ENCODE measurements around the gene MPV17. TPM values are rescaled to one million over a fixed set of nuclear protein-coding genes. Genes with fewer than 3 reads are reported as not detected.

MPV17 gene
- total RNA-seq, 1 experiment from 2014 or later, result 59.4 TPM

GRCh38 chr2:27297195-27297594 lies 25.7 kb downstream of the MPV17 start:
- Histone ChIP-seq H2BK15ac (ENCODE audit: low read depth, low read length) (no peak overlapping the region), H3K23me2 (ENCODE audit: insufficient read length, low read depth, low read length, poor library complexity, severe bottlenecking) (no peaks in the 10 kb centered on the region), H3T11ph (ENCODE audit: low read length) (no peak overlapping the region), H2BK120ac (ENCODE audit: low read depth, low read length, poor library complexity, severe bottlenecking) (no peak overlapping the region), H3K9me3 (ENCODE audit: control insufficient read depth, low read depth, low read length) (no peaks in the 10 kb centered on the region), H2BK5ac (ENCODE audit: insufficient read length, low read length) (no peak overlapping the region), H3K27ac (ENCODE audit: insufficient read length, low read depth, low read length) (no peak overlapping the region), H3K4me2 (ENCODE audit: insufficient read depth, insufficient read length, low read length) (no peak overlapping the region), H3K27me3 (ENCODE audit: insufficient read depth, low read length) (no peaks in the 10 kb centered on the region), H4K91ac (ENCODE audit: insufficient read length, low read depth, low read length) (no peak overlapping the region), H3K23ac (ENCODE audit: insufficient read length, low read depth, low read length) (no peak overlapping the region), H4K8ac (replicated peaks; ENCODE audit: insufficient read length, low read depth, low read length) (no peak overlapping the region), H3K14ac (ENCODE audit: insufficient read depth, low read length) (no peak overlapping the region), H2BK12ac (ENCODE audit: insufficient read length, low read depth, low read length) (no peak overlapping the region), H3K9ac (ENCODE audit: extremely low read depth, insufficient read length, low read length) (no peak overlapping the region), H3K79me2 (ENCODE audit: insufficient read depth, low read length) (no peaks in the 10 kb centered on the region), H2AK5ac (ENCODE audit: insufficient read length, low read length) (no peak overlapping the region), H4K5ac (ENCODE audit: insufficient read length, low read depth, low read length) (no peak overlapping the region), H2BK20ac (ENCODE audit: low read depth, low read length, poor library complexity, severe bottlenecking) (no peak overlapping the region), H2AFZ (ENCODE audit: low read length) (no peak overlapping the region), H3K79me1 (ENCODE audit: insufficient read depth, low read depth, low read length, poor library complexity, severe bottlenecking) (no peaks in the 10 kb centered on the region), H3K4ac (ENCODE audit: low read depth, low read length) (no peak overlapping the region), H3K56ac (ENCODE audit: insufficient read length, low read depth, low read length) (no peak overlapping the region), H4K20me1 (ENCODE audit: control insufficient read depth, insufficient read depth, insufficient read length) (no peaks in the 10 kb centered on the region), H3K18ac (ENCODE audit: insufficient read length, low read depth, low read length) (no peak overlapping the region), H3K4me1 (ENCODE audit: insufficient read depth, low read length) (no peaks in the 10 kb centered on the region; the same call in 1 of the 2 replicates)
- no peaks in the 10 kb centered on the region for H3K9me3 Mint-ChIP-seq
- DNase-seq, result no peak
- no peaks in the 10 kb centered on the region for H3K36me3 Mint-ChIP-seq (ENCODE audit: insufficient read depth in 1 of 3, low read depth in 3 of 3)
- H3K4me1 Mint-ChIP-seq, result peaks cover 0 to 10% of the 10 kb centered on the region in 2 experiments; a peak in 2 of 4 replicates
- no peak for TF ChIP-seq CTCF (conservative IDR thresholded peaks at IDR 0.05)
- no peak overlapping the region for H3K4me3 Mint-ChIP-seq
- H3K27me3 Mint-ChIP-seq (ENCODE audit: low read depth), result no peaks in the 10 kb centered on the region
- no CpG with 5 or more reads among the region's 3 CpGs for whole genome bisulfite sequencing (ENCODE audit: extremely low coverage, insufficient read length, low lambda C conversion rate)
- H3K27ac Mint-ChIP-seq, result no peak overlapping the region
